ENCODE results near the gene SFRP2.

The SFRP2 gene

DNA sequence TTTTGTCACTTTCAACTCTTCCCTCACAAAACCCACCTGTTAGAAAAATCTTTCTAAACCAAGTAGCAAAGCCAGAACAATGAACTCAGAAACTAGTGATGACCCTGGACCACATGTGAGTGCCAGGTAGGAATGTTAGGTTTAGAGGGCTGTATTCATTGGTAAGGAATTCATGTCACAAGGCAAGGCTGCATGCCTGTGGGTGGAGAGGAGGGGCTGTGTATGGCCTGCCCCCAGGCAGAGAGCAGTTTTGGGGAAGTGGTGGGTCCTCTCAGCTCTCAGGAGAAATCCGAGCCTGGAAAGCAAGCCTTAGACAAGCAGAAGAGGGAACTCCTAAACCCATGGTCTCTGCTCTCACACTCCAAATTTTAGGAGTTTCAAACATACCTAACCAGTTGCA lies 31.5 kb downstream of the SFRP2 start:
- H3K9ac ChIP-seq (ENCODE audit: low read length), result no peak overlapping the region
- no peaks in the 10 kb centered on the region for H3K27me3 ChIP-seq (ENCODE audit: low read length)
- no peak overlapping the region for H3K4me3 ChIP-seq (ENCODE audit: insufficient read depth, low read length, poor library complexity, severe bottlenecking)
- H3K9me2 ChIP-seq (replicated peaks; ENCODE audit: insufficient read depth, low read length), result no peaks in the 10 kb centered on the region
- no peaks in the 10 kb centered on the region for H3K9me3 ChIP-seq (ENCODE audit: insufficient read depth, low read length)
- H3F3A ChIP-seq (ENCODE audit: insufficient read depth), result no peaks in the 10 kb centered on the region
- TF ChIP-seq, protein P1, sequence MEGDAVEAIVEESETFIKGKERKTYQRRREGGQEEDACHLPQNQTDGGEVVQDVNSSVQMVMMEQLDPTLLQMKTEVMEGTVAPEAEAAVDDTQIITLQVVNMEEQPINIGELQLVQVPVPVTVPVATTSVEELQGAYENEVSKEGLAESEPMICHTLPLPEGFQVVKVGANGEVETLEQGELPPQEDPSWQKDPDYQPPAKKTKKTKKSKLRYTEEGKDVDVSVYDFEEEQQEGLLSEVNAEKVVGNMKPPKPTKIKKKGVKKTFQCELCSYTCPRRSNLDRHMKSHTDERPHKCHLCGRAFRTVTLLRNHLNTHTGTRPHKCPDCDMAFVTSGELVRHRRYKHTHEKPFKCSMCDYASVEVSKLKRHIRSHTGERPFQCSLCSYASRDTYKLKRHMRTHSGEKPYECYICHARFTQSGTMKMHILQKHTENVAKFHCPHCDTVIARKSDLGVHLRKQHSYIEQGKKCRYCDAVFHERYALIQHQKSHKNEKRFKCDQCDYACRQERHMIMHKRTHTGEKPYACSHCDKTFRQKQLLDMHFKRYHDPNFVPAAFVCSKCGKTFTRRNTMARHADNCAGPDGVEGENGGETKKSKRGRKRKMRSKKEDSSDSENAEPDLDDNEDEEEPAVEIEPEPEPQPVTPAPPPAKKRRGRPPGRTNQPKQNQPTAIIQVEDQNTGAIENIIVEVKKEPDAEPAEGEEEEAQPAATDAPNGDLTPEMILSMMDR (IDR thresholded peaks at IDR 0.05; ENCODE audit: insufficient read depth, low read length, poor library complexity, severe bottlenecking), result no peak
- no peak for TF ChIP-seq EZH2phosphoT487 (conservative IDR thresholded peaks at IDR 0.05; ENCODE audit: low read length)
- H3K36me3 ChIP-seq (ENCODE audit: low read length), result no peaks in the 10 kb centered on the region
- no peak overlapping the region for H2AFZ ChIP-seq (ENCODE audit: low read depth, low read length, severe bottlenecking)
- no peak overlapping the region for H3K4me2 ChIP-seq (ENCODE audit: low read depth, low read length, poor library complexity, severe bottlenecking)
- H3K79me2 ChIP-seq (ENCODE audit: insufficient read depth, low read length), result no peaks in the 10 kb centered on the region
- H4K20me1 ChIP-seq (ENCODE audit: low read depth, low read length), result no peaks in the 10 kb centered on the region
- H3K27ac ChIP-seq (ENCODE audit: low read depth, low read length), result no peak overlapping the region

DNA sequence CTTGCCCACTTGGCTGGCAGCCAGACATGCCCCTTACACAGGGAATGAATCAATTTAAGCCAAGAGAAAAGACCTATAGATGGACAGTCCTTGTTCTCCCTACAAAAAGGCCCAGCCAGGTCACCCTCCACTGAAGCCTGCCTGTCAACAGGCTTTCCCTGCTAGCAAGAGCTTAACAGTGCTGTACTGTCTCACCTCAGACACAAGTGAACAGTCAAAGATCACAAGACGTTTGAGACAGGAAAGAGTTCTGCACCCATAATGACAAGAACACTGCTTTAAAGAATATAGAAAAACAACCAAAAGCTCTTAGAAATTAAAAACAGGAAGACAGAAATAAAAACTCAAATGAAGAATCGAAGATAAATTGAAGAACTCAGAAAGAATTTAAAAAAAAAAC lies 33.7 kb downstream of the SFRP2 start:
- Histone ChIP-seq H3K27ac (ENCODE audit: low read depth, low read length) (no peak overlapping the region), H3K4me2 (ENCODE audit: low read depth, low read length, poor library complexity, severe bottlenecking) (no peak overlapping the region), H3K36me3 (ENCODE audit: low read length) (no peaks in the 10 kb centered on the region), H3K27me3 (ENCODE audit: low read length) (no peaks in the 10 kb centered on the region), H4K20me1 (ENCODE audit: low read depth, low read length) (no peaks in the 10 kb centered on the region), H3F3A (ENCODE audit: insufficient read depth) (no peaks in the 10 kb centered on the region), H3K4me3 (ENCODE audit: insufficient read depth, low read length, poor library complexity, severe bottlenecking) (no peak overlapping the region), H2AFZ (ENCODE audit: low read depth, low read length, severe bottlenecking) (no peak overlapping the region), H3K9me3 (ENCODE audit: insufficient read depth, low read length) (no peaks in the 10 kb centered on the region), H3K9me2 (replicated peaks; ENCODE audit: insufficient read depth, low read length) (no peaks in the 10 kb centered on the region), H3K9ac (ENCODE audit: low read length) (no peak overlapping the region), H3K79me2 (ENCODE audit: insufficient read depth, low read length) (no peaks in the 10 kb centered on the region)
- TF ChIP-seq EZH2phosphoT487 (conservative IDR thresholded peaks at IDR 0.05; ENCODE audit: low read length), result no peak
- TF ChIP-seq, protein P1 (IDR thresholded peaks at IDR 0.05; ENCODE audit: insufficient read depth, low read length, poor library complexity, severe bottlenecking), result no peak

DNA sequence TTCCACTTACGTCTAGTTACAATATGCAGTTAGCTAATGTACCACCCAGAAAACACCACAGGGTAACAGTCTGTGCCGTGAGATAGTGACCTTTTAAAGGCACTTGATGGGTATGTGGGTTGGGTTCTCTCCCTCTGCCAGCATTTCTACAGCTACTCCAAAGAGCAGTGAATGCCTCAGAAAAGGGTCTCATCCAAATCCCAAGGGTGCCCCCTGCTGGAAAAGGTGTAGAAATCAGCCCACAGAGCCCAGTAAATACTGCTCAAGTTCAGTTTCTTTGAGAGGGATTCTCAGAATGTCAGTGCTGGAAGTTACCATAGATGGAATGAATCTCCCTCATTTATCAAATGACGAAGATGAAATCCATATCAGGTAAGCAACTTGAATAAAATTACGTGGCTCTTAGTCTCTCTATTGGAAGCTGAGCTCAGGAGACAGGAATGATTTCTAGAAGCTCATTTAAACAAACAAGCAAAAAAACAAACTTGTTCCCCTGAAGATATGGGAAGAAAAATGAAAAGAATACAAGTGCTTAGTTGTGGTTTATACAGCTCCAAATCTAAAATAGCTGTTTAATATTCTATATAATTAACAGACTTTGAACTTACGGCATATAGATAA lies 38.6 kb downstream of the SFRP2 start:
- Histone ChIP-seq H3K27me3 (ENCODE audit: low read length) (no peaks in the 10 kb centered on the region), H4K20me1 (ENCODE audit: low read depth, low read length) (no peaks in the 10 kb centered on the region), H3K9me3 (ENCODE audit: insufficient read depth, low read length) (no peaks in the 10 kb centered on the region), H3K27ac (ENCODE audit: low read depth, low read length) (no peak overlapping the region), H3K9ac (ENCODE audit: low read length) (no peak overlapping the region), H3K36me3 (ENCODE audit: low read length) (no peaks in the 10 kb centered on the region), H3K9me2 (replicated peaks; ENCODE audit: insufficient read depth, low read length) (no peaks in the 10 kb centered on the region), H3K79me2 (ENCODE audit: insufficient read depth, low read length) (no peaks in the 10 kb centered on the region), H3K4me2 (ENCODE audit: low read depth, low read length, poor library complexity, severe bottlenecking) (no peak overlapping the region), H2AFZ (ENCODE audit: low read depth, low read length, severe bottlenecking) (no peak overlapping the region), H3K4me3 (ENCODE audit: insufficient read depth, low read length, poor library complexity, severe bottlenecking) (no peak overlapping the region), H3F3A (ENCODE audit: insufficient read depth) (no peaks in the 10 kb centered on the region)
- no peak for TF ChIP-seq EZH2phosphoT487 (conservative IDR thresholded peaks at IDR 0.05; ENCODE audit: low read length)
- TF ChIP-seq, protein P1 (IDR thresholded peaks at IDR 0.05; ENCODE audit: insufficient read depth, low read length, poor library complexity, severe bottlenecking), result peak; percentile 65
